Panc1 (cell line): ENCODE data around the gene DCDC2B. TPM values are rescaled to one million over a fixed set of nuclear protein-coding genes. Genes with fewer than 3 reads are reported as not detected.

Experiments used
- ATAC-seq: fragments of 200-7000 bp; cut with Tn5 transposase; 2 replicates; pipeline ENCODE4 v1.9.1; 2020; ENCODE audit warnings: mild to moderate bottlenecking, moderate library complexity
- BruUV-seq: library from RNA; stranded (reverse); fragments of 400-500 nt; replicated peaks from 2 replicates; lab custom pipeline; 2021; lab: Mats Ljungman, UMichigan
- CTCF ChIA-PET: fragments of 300-600 bp; sonication (Branson Sonifier 250); formaldehyde crosslinking; loops from one replicate; lab custom pipeline; 2022; ENCODE audit warnings: antibody characterized with exemption; lab: Charles Lee
- POLR2A ChIA-PET: fragments of 300-600 bp; sonication (Branson Sonifier 250); formaldehyde crosslinking; loops from one replicate; lab custom pipeline; 2022; ENCODE audit warnings: antibody characterized with exemption; lab: Charles Lee
- DNase-seq: peaks from one replicate; pipeline ENCODE4 v3.0.0-alpha.2; 2010; ENCODE audit warnings: low read depth, low spot score
- H3K27ac ChIP-seq: 2 replicates; pipeline ENCODE4 v1.5.1; 2011; ENCODE audit warnings: mild to moderate bottlenecking, low read length, inconsistent platforms
- H3K27me3 ChIP-seq: fragments of 200-500 bp; sonication (Bioruptor generic); 2 replicates; pipeline ENCODE4 v1.6.0; 2014; ENCODE audit warnings: low read length, inconsistent platforms; ENCODE audit not compliant: control insufficient read depth, insufficient read depth
- H3K36me3 ChIP-seq: fragments of 200-500 bp; sonication (Bioruptor generic); 2 replicates; pipeline ENCODE4 v1.5.1; 2014; ENCODE audit warnings: inconsistent platforms, mild to moderate bottlenecking, low read length, moderate library complexity; ENCODE audit not compliant: control insufficient read depth, insufficient read depth
- H3K4me1 ChIP-seq: 2 replicates; pipeline ENCODE4 v1.5.1; 2011; ENCODE audit warnings: inconsistent platforms, mild to moderate bottlenecking, low read length, moderate library complexity; ENCODE audit not compliant: control insufficient read depth, insufficient read depth
- H3K4me3 ChIP-seq, 2 experiments: 2 replicates each; pipeline ENCODE4 v1.5.1; 2011 to 2012; ENCODE audit warnings: low read depth in 2 of 2, low read length in 2 of 2, mild to moderate bottlenecking in 2 of 2, inconsistent platforms in 1 of 2, moderate library complexity in 1 of 2
- H3K9me3 ChIP-seq: fragments of 200-500 bp; sonication (Bioruptor generic); 2 replicates; pipeline ENCODE4 v1.5.1; 2014; ENCODE audit warnings: low read depth, mild to moderate bottlenecking, inconsistent platforms, low read length, moderate library complexity; ENCODE audit not compliant: control insufficient read depth, insufficient read depth
- CTCF ChIP-seq: fragments of 450-650 bp; IDR thresholded peaks from 2 replicates; pipeline ENCODE4 v1.5.1; 2017; ENCODE audit warnings: mild to moderate bottlenecking
- POLR2AphosphoS5 ChIP-seq: IDR thresholded peaks from 2 replicates; pipeline ENCODE4 v1.6.1; 2012; ENCODE audit warnings: mild to moderate bottlenecking, low read depth, low read length, moderate library complexity
- REST ChIP-seq, 2 experiments: IDR thresholded peaks; 2 replicates each; pipeline ENCODE4 v1.6.1; 2011 to 2012; ENCODE audit warnings: low read depth in 2 of 2, control low read depth in 1 of 2, low read length in 1 of 2, mild to moderate bottlenecking in 1 of 2, moderate library complexity in 1 of 2; ENCODE audit not compliant: insufficient read depth in 1 of 2
- SIN3A ChIP-seq: IDR thresholded peaks from 2 replicates; pipeline ENCODE4 v1.6.1; 2012; ENCODE audit warnings: low read depth, mild to moderate bottlenecking, low read length, moderate library complexity, borderline replicate concordance; ENCODE audit not compliant: insufficient read depth
- TCF7L2 ChIP-seq: IDR thresholded peaks from 2 replicates; pipeline ENCODE4 v1.6.1; 2011; ENCODE audit warnings: mild to moderate bottlenecking, low read depth, low read length, inconsistent platforms
- in situ Hi-C: cut with HindIII; loops from 2 replicates; pipeline ENCODE4 v1.10.0; 2016; ENCODE audit warnings: low sequenced_read_pairs, low pct_unique_long_range_greater_than_20kb
- intact Hi-C: fragments of 100-400 bp; cut with micrococcal nuclease; formaldehyde crosslinking; loops from one replicate; pipeline ENCODE4 v1.10.0; 2022; ENCODE audit not compliant: unreplicated experiment
- total RNA-seq: library from RNA; stranded (reverse); gene quantifications from one replicate; pipeline ENCODE4 v1.2.1, GENCODE V29; 2021; ENCODE audit not compliant: unreplicated experiment

Gene DCDC2B
- total RNA-seq, 1 experiment from 2014 or later = not detected

GRCh38 chr1:32184650-32185049 is 24.2 kb upstream of the DCDC2B start:
- TF ChIP-seq CTCF (no peak), REST (IDR thresholded peaks at IDR 0.05; ENCODE audit: insufficient read depth in 1 of 2, low read depth in 2 of 2, low read length in 1 of 2) (no peak), TCF7L2 (no peak), SIN3A (no peak), POLR2AphosphoS5 (no peak)
- CTCF ChIA-PET = no interaction called here
- Histone ChIP-seq H3K9me3 (no peaks in the 10 kb centered on the region), H3K27me3 (no peaks in the 10 kb centered on the region), H3K4me1 (peaks cover 19% of the 10 kb centered on the region), H3K4me3 (no peak overlapping the region), H3K27ac (no peak overlapping the region), H3K36me3 (peaks cover 26% of the 10 kb centered on the region)
- DNase-seq (no peak), ATAC-seq (no peak)
- no TSS peak for BruUV-seq
- in situ Hi-C loops = no loop called here
- POLR2A ChIA-PET = no interaction called here
- intact Hi-C loops = no loop called here

GRCh38 chr1:32186077-32186476 is 22.8 kb upstream of the DCDC2B start:
- BruUV-seq = no TSS peak
- intact Hi-C loops (no loop called here), in situ Hi-C loops (no loop called here)
- H3K27me3 ChIP-seq = no peaks in the 10 kb centered on the region
- DNase-seq (no peak), ATAC-seq (no peak)
- TF ChIP-seq POLR2AphosphoS5 (no peak), CTCF (no peak), TCF7L2 (no peak), SIN3A (no peak), REST (IDR thresholded peaks at IDR 0.05; ENCODE audit: insufficient read depth in 1 of 2, low read depth in 2 of 2, low read length in 1 of 2) (no peak)
- peaks cover 15% of the 10 kb centered on the region for H3K4me1 ChIP-seq
- ChIA-PET POLR2A (no interaction called here), CTCF (no interaction called here)
- no peaks in the 10 kb centered on the region for H3K9me3 ChIP-seq
- H3K4me3 ChIP-seq = no peak overlapping the region
- H3K36me3 ChIP-seq = peaks cover 26% of the 10 kb centered on the region
- H3K27ac ChIP-seq = no peak overlapping the region
